ENCODE data around the gene UQCRC1. TPM values are rescaled to one million over a fixed set of nuclear protein-coding genes. Genes with fewer than 3 reads are reported as not detected.

Gene UQCRC1
- total RNA-seq, 1 experiment from 2014 or later = 575 TPM

DNA sequence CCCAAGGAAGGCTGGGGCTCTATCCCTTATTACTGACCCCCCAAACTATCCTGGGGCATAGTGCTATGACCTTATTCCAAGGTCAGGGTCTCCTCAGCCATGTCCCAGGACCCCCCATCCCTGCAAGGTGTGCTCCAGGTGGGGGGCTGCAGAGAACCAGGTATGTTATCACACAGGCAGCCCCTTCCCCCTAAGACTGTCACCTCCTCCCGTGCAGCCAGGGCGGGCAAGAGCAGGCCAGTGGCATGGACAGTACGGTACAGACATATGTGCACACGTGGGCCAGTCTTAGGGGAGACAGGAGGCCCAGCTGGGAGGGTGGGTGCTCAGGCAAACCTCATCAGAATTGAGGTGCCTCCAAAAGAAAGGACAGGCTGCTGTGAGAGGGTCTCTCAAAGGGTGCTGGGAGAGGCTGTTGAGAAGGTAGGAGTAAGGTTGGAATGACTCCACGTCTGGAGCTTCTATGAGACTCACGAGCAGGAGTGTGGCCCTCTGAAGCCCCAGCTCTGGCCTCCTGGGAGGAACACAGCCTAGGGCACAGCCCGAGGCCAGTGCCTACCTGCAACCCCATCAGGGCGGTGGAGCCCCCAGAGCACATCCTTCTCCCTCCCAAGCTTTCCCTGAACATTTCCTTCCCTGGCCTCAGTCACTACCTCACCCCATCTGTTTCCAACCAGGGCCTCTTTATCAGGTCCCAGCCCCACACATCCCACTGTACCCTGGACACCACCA lies 12.6 kb downstream of the UQCRC1 start:
- Histone ChIP-seq H3K79me2 (ENCODE audit: low read length) (no peaks in the 10 kb centered on the region), H3K4me1 (ENCODE audit: insufficient read depth, low read length) (peaks cover 67% of the 10 kb centered on the region), H4K20me1 (ENCODE audit: low read length) (no peaks in the 10 kb centered on the region), H3F3A (ENCODE audit: low read length, unreplicated experiment) (no peaks in the 10 kb centered on the region), H3K4me2 (ENCODE audit: low read length) (no peak overlapping the region), H2AFZ (ENCODE audit: low read length) (no peak overlapping the region), H3K36me3 (ENCODE audit: low read depth, low read length) (peaks cover 32% of the 10 kb centered on the region), H3K27ac (ENCODE audit: low read length) (peak overlapping the region; percentile 89), H3K9me3 (ENCODE audit: low read length) (no peaks in the 10 kb centered on the region), H3K9me2 (replicated peaks; ENCODE audit: low read length) (no peaks in the 10 kb centered on the region), H3K27me3 (ENCODE audit: low read length) (no peaks in the 10 kb centered on the region), H3K4me3 (ENCODE audit: low read length) (no peak overlapping the region), H3K9ac (ENCODE audit: low read length) (no peak overlapping the region)
- TF ChIP-seq CTCF (conservative IDR thresholded peaks at IDR 0.05; ENCODE audit: low read depth, low read length) (no peak), EZH2phosphoT487 (IDR thresholded peaks at IDR 0.05; ENCODE audit: borderline replicate concordance, low read length) (no peak), EZH2 (IDR thresholded peaks at IDR 0.05; ENCODE audit: low read length, unreplicated experiment) (no peak)
- CTCF ChIA-PET = no interaction called here
- DNase-seq (no peak), ATAC-seq (no peak)
- POLR2A ChIA-PET (ENCODE audit: unreplicated experiment) = no interaction called here
- BruUV-seq (replicated peaks) = no TSS peak
- intact Hi-C loops (cut with micrococcal nuclease) = loop anchor here (5.0 kb wide), 1 partner anchor 40 kb away; the partner anchor contains the start of gene PFKFB4

- H3K27ac ChIP-seq (ENCODE audit: low read length) = peak overlapping the region; percentile 74
- CTCF ChIA-PET = no interaction called here
- no peak overlapping the region for H3K4me3 ChIP-seq (ENCODE audit: low read length)
- no peaks in the 10 kb centered on the region for H3K9me2 ChIP-seq (replicated peaks; ENCODE audit: low read length)
- H3K9me3 ChIP-seq (ENCODE audit: low read length) = no peaks in the 10 kb centered on the region
- H2AFZ ChIP-seq (ENCODE audit: low read length) = no peak overlapping the region
- peaks cover 65% of the 10 kb centered on the region for H3K4me1 ChIP-seq (ENCODE audit: insufficient read depth, low read length)
- peak overlapping the region; percentile 51 for H3K4me2 ChIP-seq (ENCODE audit: low read length)
- DNase-seq (no peak), ATAC-seq (peak; percentile 5)
- no peak for TF ChIP-seq CTCF (conservative IDR thresholded peaks at IDR 0.05; ENCODE audit: low read depth, low read length)
- TF ChIP-seq EZH2phosphoT487 (IDR thresholded peaks at IDR 0.05; ENCODE audit: borderline replicate concordance, low read length) = no peak
- TF ChIP-seq EZH2 (IDR thresholded peaks at IDR 0.05; ENCODE audit: low read length, unreplicated experiment) = no peak
- no peaks in the 10 kb centered on the region for H3K27me3 ChIP-seq (ENCODE audit: low read length)
- BruUV-seq (replicated peaks) = no TSS peak
- peak overlapping the region; percentile 19; the same call in 1 of the 2 replicates for H3K9ac ChIP-seq (ENCODE audit: low read length)
- H4K20me1 ChIP-seq (ENCODE audit: low read length) = no peaks in the 10 kb centered on the region
- no peaks in the 10 kb centered on the region for H3F3A ChIP-seq (ENCODE audit: low read length, unreplicated experiment)
- H3K79me2 ChIP-seq (ENCODE audit: low read length) = no peaks in the 10 kb centered on the region
- POLR2A ChIA-PET (ENCODE audit: unreplicated experiment) = no interaction called here
- intact Hi-C loops (cut with micrococcal nuclease) = loop anchor here (5.0 kb wide), 1 partner anchor 39 kb away; the partner anchor contains the start of gene PFKFB4
- H3K36me3 ChIP-seq (ENCODE audit: low read depth, low read length) = peaks cover 26% of the 10 kb centered on the region
Observed at GRCh38 chr3:48596157-48596556, 13.3 kb downstream of the UQCRC1 start.

DNA sequence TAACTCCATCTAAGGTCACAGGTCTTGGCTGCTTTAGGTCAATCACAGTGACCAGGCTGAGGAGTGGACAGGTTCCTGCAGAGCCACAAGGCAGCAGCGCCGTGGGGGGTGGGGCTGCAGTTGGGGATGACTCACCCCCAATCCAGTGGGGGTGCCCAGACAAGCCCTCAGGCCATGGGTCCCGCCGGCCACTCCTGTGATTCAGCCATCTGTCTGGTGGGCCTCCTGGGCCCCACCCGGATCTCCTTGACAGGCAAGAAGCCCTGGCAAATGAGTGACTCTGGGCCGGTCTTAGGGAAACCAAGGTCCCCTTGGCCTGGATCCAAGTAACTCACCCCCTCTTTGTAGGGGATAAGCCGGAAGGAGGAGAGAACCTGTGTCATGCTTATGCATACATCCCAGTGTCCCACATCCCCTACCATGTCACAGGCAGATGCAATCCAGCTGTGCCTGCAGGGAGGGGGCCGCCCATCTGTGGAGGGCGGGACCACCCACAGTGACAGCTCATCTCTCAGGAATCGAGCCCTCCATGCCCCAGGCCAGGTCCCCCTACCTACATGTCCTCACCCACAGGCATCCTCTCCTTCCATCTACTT lies 13.8 kb downstream of the UQCRC1 start:
- TF ChIP-seq CTCF (conservative IDR thresholded peaks at IDR 0.05; ENCODE audit: low read depth, low read length) (no peak), EZH2 (IDR thresholded peaks at IDR 0.05; ENCODE audit: low read length, unreplicated experiment) (no peak), EZH2phosphoT487 (IDR thresholded peaks at IDR 0.05; ENCODE audit: borderline replicate concordance, low read length) (no peak)
- H3F3A ChIP-seq (ENCODE audit: low read length, unreplicated experiment) = no peaks in the 10 kb centered on the region
- no peak overlapping the region for H3K4me3 ChIP-seq (ENCODE audit: low read length)
- H3K27me3 ChIP-seq (ENCODE audit: low read length) = no peaks in the 10 kb centered on the region
- H3K9me2 ChIP-seq (replicated peaks; ENCODE audit: low read length) = no peaks in the 10 kb centered on the region
- no peak overlapping the region for H2AFZ ChIP-seq (ENCODE audit: low read length)
- peak overlapping the region; percentile 74 for H3K27ac ChIP-seq (ENCODE audit: low read length)
- peaks cover 60% of the 10 kb centered on the region for H3K4me1 ChIP-seq (ENCODE audit: insufficient read depth, low read length)
- peak; percentile 95 for DNase-seq
- no peaks in the 10 kb centered on the region for H3K9me3 ChIP-seq (ENCODE audit: low read length)
- H3K79me2 ChIP-seq (ENCODE audit: low read length) = no peaks in the 10 kb centered on the region
- ChIA-PET CTCF (no interaction called here), POLR2A (ENCODE audit: unreplicated experiment) (no interaction called here)
- no TSS peak for BruUV-seq (replicated peaks)
- ATAC-seq = peak; percentile 43
- H3K9ac ChIP-seq (ENCODE audit: low read length) = peak overlapping the region; percentile 19; the same call in 1 of the 2 replicates
- intact Hi-C loops (cut with micrococcal nuclease) = loop anchor here (5.0 kb wide), 1 partner anchor 38 kb away; the partner anchor contains the start of gene PFKFB4
- H3K4me2 ChIP-seq (ENCODE audit: low read length) = peak overlapping the region; percentile 51
- H3K36me3 ChIP-seq (ENCODE audit: low read depth, low read length) = peaks cover 21% of the 10 kb centered on the region
- H4K20me1 ChIP-seq (ENCODE audit: low read length) = no peaks in the 10 kb centered on the region
